ENCODE data around the gene NFIB. TPM values are rescaled to one million over a fixed set of nuclear protein-coding genes. Genes with fewer than 3 reads are reported as not detected.

Gene NFIB
- total and polyA plus RNA-seq, 2 donors from 2014 or later = 15.6 to 112 TPM

- no peak for TF ChIP-seq CTCF (IDR thresholded peaks at IDR 0.05; ENCODE audit: borderline replicate concordance, extremely low read depth, insufficient read depth)
- DNase-seq (no peak), FAIRE-seq (no peak)
- Histone ChIP-seq H3K27me3 (ENCODE audit: control insufficient read depth, insufficient read depth, low read length) (peaks cover 35% of the 10 kb centered on the region), H3K9ac (ENCODE audit: low read length in 3 of 3) (no peak overlapping the region), H3K4me3 (ENCODE audit: low read length in 3 of 3) (no peak overlapping the region), H3K27ac (ENCODE audit: low read depth in 2 of 2, low read length in 2 of 2) (no peak overlapping the region), H3K9me3 (ENCODE audit: control insufficient read depth in 2 of 3, insufficient read depth in 1 of 3, low read length in 3 of 3) (no peaks in the 10 kb centered on the region), H3K36me3 (ENCODE audit: control insufficient read depth in 2 of 3, insufficient read depth in 3 of 3, low read length in 3 of 3) (no peaks in the 10 kb centered on the region), H3K4me1 (ENCODE audit: control insufficient read depth in 2 of 3, insufficient read depth in 2 of 3, low read depth in 1 of 3, low read length in 3 of 3) (peaks cover 0 to 10% (median 8%) of the 10 kb centered on the region in 3 donors)
- intact Hi-C loops (cut with DNase I) = no loop called here
Measured at GRCh38 chr9:14325147-14325546, 11.2 kb upstream of the NFIB start.

GRCh38 chr9:14323985-14324650, 10.2 kb upstream of the NFIB start:
- intact Hi-C loops (cut with DNase I) = no loop called here
- no peak for FAIRE-seq
- no peaks in the 10 kb centered on the region for H3K36me3 ChIP-seq (ENCODE audit: control insufficient read depth in 2 of 3, insufficient read depth in 3 of 3, low read length in 3 of 3)
- H3K9me3 ChIP-seq (ENCODE audit: control insufficient read depth in 2 of 3, insufficient read depth in 1 of 3, low read length in 3 of 3) = no peaks in the 10 kb centered on the region
- H3K9ac ChIP-seq (ENCODE audit: low read length in 3 of 3) = no peak overlapping the region
- H3K27me3 ChIP-seq (ENCODE audit: control insufficient read depth, insufficient read depth, low read length) = peaks cover 35% of the 10 kb centered on the region
- H3K27ac ChIP-seq (ENCODE audit: low read depth in 2 of 2, low read length in 2 of 2) = no peak overlapping the region
- H3K4me3 ChIP-seq (ENCODE audit: low read length in 3 of 3) = no peak overlapping the region
- no peak for DNase-seq
- no peak for TF ChIP-seq CTCF (IDR thresholded peaks at IDR 0.05; ENCODE audit: borderline replicate concordance, extremely low read depth, insufficient read depth)
- H3K4me1 ChIP-seq (ENCODE audit: control insufficient read depth in 2 of 3, insufficient read depth in 2 of 3, low read depth in 1 of 3, low read length in 3 of 3) = peaks cover 0 to 10% (median 8%) of the 10 kb centered on the region in 3 donors

- peaks cover 0 to 10% (median 8%) of the 10 kb centered on the region in 3 donors for H3K4me1 ChIP-seq (ENCODE audit: control insufficient read depth in 2 of 3, insufficient read depth in 2 of 3, low read depth in 1 of 3, low read length in 3 of 3)
- H3K9ac ChIP-seq (ENCODE audit: low read length in 3 of 3) = peak overlapping the region; percentile 49 to 83 (median 73)
- peaks cover 35% of the 10 kb centered on the region for H3K27me3 ChIP-seq (ENCODE audit: control insufficient read depth, insufficient read depth, low read length)
- peak overlapping the region; percentile 88 to 92 for H3K27ac ChIP-seq (ENCODE audit: low read depth in 2 of 2, low read length in 2 of 2)
- intact Hi-C loops (cut with DNase I) = no loop called here
- H3K36me3 ChIP-seq (ENCODE audit: control insufficient read depth in 2 of 3, insufficient read depth in 3 of 3, low read length in 3 of 3) = no peaks in the 10 kb centered on the region
- peak overlapping the region; percentile 68 to 83 (median 72) for H3K4me3 ChIP-seq (ENCODE audit: low read length in 3 of 3)
- peak; percentile 64 for FAIRE-seq
- peak in 1 of 5 donors; percentile 79 for DNase-seq
- TF ChIP-seq CTCF (IDR thresholded peaks at IDR 0.05; ENCODE audit: borderline replicate concordance, extremely low read depth, insufficient read depth) = no peak
- H3K9me3 ChIP-seq (ENCODE audit: control insufficient read depth in 2 of 3, insufficient read depth in 1 of 3, low read length in 3 of 3) = no peaks in the 10 kb centered on the region
Measured at GRCh38 chr9:14323083-14323971, 9.4 kb upstream of the NFIB start.

Data from kidney (tissue), 14 donors.